ENCODE results near the gene NEFH.

DNA sequence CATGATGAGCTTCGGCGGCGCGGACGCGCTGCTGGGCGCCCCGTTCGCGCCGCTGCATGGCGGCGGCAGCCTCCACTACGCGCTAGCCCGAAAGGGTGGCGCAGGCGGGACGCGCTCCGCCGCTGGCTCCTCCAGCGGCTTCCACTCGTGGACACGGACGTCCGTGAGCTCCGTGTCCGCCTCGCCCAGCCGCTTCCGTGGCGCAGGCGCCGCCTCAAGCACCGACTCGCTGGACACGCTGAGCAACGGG, 169 bp downstream of the NEFH start:
- TF ChIP-seq, protein P1, sequence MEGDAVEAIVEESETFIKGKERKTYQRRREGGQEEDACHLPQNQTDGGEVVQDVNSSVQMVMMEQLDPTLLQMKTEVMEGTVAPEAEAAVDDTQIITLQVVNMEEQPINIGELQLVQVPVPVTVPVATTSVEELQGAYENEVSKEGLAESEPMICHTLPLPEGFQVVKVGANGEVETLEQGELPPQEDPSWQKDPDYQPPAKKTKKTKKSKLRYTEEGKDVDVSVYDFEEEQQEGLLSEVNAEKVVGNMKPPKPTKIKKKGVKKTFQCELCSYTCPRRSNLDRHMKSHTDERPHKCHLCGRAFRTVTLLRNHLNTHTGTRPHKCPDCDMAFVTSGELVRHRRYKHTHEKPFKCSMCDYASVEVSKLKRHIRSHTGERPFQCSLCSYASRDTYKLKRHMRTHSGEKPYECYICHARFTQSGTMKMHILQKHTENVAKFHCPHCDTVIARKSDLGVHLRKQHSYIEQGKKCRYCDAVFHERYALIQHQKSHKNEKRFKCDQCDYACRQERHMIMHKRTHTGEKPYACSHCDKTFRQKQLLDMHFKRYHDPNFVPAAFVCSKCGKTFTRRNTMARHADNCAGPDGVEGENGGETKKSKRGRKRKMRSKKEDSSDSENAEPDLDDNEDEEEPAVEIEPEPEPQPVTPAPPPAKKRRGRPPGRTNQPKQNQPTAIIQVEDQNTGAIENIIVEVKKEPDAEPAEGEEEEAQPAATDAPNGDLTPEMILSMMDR (IDR thresholded peaks at IDR 0.05): no peak
- TF ChIP-seq POLR2A (IDR thresholded peaks at IDR 0.05) (no peak), POLR2AphosphoS5 (IDR thresholded peaks at IDR 0.05) (no peak)

All from transverse colon (tissue), 4 donors.